KOPT-K1 (cell line): Measurements from ENCODE around the gene SSTR4.

Source experiments
- H3K27ac ChIP-seq: fragments of 200-600 bp; sonication (generic); 2 replicates; pipeline ENCODE4 v1.5.1; 2016; ENCODE audit warnings: antibody characterized with exemption, mild to moderate bottlenecking, low read depth, low read length; ENCODE audit not compliant: poor library complexity, severe bottlenecking
- H3K36me3 ChIP-seq: fragments of 200-600 bp; sonication (generic); 2 replicates; pipeline ENCODE4 v1.5.1; 2017; ENCODE audit warnings: antibody characterized with exemption, mild to moderate bottlenecking, low read length, moderate library complexity; ENCODE audit not compliant: insufficient read depth
- H3K9me3 ChIP-seq: fragments of 200-600 bp; sonication (generic); 2 replicates; pipeline ENCODE4 v1.5.1; 2017; ENCODE audit warnings: antibody characterized with exemption, low read length, mild to moderate bottlenecking; ENCODE audit not compliant: insufficient read depth, poor library complexity, severe bottlenecking

SSTR4 gene

DNA sequence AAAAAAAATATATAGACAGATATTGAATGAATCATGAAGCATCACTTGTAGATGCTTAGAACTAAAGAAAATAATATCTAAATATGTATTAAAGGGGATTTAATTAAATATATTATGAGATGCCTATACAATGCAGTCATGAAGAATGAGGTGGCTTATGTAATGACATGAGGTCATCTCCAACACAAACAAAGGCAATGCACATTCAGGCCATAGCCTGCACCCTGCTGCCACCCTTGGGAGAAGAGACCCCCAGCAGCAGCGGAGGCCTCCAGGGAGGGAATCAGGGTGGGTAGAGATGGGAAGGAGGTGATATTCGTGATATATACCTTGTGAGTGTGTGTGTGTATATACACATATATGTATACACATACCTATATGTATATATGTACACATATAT lies 26.4 kb upstream of the SSTR4 start:
- Histone ChIP-seq H3K9me3 (no peaks in the 10 kb centered on the region), H3K27ac (no peak overlapping the region), H3K36me3 (no peaks in the 10 kb centered on the region)

- H3K27ac ChIP-seq, result no peak overlapping the region
- no peaks in the 10 kb centered on the region for H3K9me3 ChIP-seq
- H3K36me3 ChIP-seq, result no peaks in the 10 kb centered on the region
Measured at GRCh38 chr20:23009636-23010035, 25.5 kb upstream of the SSTR4 start.

DNA sequence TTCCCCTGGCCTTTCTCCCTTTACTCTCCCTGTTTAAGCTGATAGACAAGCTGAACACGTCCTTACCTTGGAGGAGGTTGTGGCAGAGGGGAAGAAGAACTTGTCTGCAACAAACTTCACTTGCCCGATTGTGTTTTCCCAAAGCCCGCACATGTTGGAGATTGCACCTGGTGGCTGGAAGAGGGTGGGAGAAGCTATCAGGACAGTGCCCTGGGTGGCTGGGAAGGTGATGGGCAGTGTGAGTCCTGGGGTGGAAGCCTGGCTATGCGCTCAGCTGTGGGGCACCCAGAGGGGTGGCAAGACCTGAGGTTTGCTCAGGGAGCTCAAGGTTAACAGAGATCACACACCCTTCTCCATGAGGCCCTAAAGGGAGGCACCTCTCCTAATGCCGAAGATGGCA lies 25.0 kb upstream of the SSTR4 start:
- H3K27ac ChIP-seq, result no peak overlapping the region

GRCh38 chr20:23011008-23011721 lies 23.9 kb upstream of the SSTR4 start:
- Histone ChIP-seq H3K36me3 (no peaks in the 10 kb centered on the region), H3K9me3 (no peaks in the 10 kb centered on the region), H3K27ac (no peak overlapping the region)

More for the DNA sequence above, 25.0 kb upstream of the SSTR4 start:
- no peaks in the 10 kb centered on the region for H3K36me3 ChIP-seq
- H3K9me3 ChIP-seq, result no peaks in the 10 kb centered on the region

GRCh38 chr20:23013429-23013828 lies 21.7 kb upstream of the SSTR4 start:
- Histone ChIP-seq H3K9me3 (no peaks in the 10 kb centered on the region), H3K27ac (no peak overlapping the region), H3K36me3 (no peaks in the 10 kb centered on the region)

- Histone ChIP-seq H3K9me3 (no peaks in the 10 kb centered on the region), H3K27ac (no peak overlapping the region), H3K36me3 (no peaks in the 10 kb centered on the region)
Measured at GRCh38 chr20:23017516-23017915, 17.6 kb upstream of the SSTR4 start.

GRCh38 chr20:23018432-23018831 lies 16.7 kb upstream of the SSTR4 start:
- no peaks in the 10 kb centered on the region for H3K9me3 ChIP-seq
- no peaks in the 10 kb centered on the region for H3K36me3 ChIP-seq
- H3K27ac ChIP-seq, result no peak overlapping the region

- Histone ChIP-seq H3K27ac (no peak overlapping the region), H3K9me3 (no peaks in the 10 kb centered on the region), H3K36me3 (no peaks in the 10 kb centered on the region)
Measured at GRCh38 chr20:23018941-23019340, 16.2 kb upstream of the SSTR4 start.

GRCh38 chr20:23019403-23019802 lies 15.7 kb upstream of the SSTR4 start:
- no peaks in the 10 kb centered on the region for H3K36me3 ChIP-seq
- no peak overlapping the region for H3K27ac ChIP-seq
- no peaks in the 10 kb centered on the region for H3K9me3 ChIP-seq

- Histone ChIP-seq H3K27ac (no peak overlapping the region), H3K9me3 (no peaks in the 10 kb centered on the region), H3K36me3 (no peaks in the 10 kb centered on the region)
Measured at GRCh38 chr20:23020230-23021018, 14.7 kb upstream of the SSTR4 start.

DNA sequence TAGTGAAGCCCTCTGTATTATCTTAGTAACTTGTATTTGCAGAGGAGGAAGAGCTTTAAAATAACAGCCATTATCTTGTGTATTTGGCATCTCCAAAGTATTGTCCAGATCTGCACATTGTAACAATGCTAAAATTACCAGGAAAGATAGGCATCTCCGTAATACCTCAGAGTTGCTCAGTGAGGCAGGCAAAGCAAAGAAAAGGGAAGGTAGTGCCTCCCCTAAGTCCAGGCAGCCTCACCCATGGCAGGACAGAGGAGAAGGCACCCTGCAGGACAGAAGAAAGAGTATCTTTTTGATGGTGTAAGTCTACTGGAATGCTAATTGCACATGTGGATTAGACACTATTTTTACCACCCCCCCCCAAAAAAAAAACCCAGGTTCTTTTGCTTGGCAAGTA lies 13.6 kb upstream of the SSTR4 start:
- H3K36me3 ChIP-seq, result no peaks in the 10 kb centered on the region
- H3K9me3 ChIP-seq, result no peaks in the 10 kb centered on the region
- H3K27ac ChIP-seq, result no peak overlapping the region

DNA sequence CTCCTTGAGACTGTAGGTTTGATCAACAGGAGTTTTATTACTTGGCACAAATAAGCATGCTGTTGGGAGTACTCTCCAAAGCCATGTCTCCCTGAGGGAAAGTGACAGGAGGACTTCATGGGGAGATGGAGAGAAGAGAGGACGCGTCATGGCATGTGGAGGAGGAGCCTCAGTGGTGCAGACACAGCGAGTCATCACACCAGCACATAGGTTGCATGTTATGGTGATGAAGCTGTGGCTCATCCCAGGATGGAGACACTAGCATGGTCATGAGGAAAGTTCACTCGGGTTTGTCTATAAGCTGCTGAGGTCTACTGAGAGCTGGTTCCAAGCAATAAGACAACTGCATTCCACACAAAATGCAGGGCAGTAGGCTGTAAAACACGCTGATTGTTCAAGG lies 13.2 kb upstream of the SSTR4 start:
- Histone ChIP-seq H3K9me3 (no peaks in the 10 kb centered on the region), H3K36me3 (no peaks in the 10 kb centered on the region)

GRCh38 chr20:23022849-23023248 lies 12.3 kb upstream of the SSTR4 start:
- Histone ChIP-seq H3K9me3 (no peaks in the 10 kb centered on the region), H3K27ac (no peak overlapping the region), H3K36me3 (no peaks in the 10 kb centered on the region)

More for the DNA sequence above, 13.2 kb upstream of the SSTR4 start:
- H3K27ac ChIP-seq, result no peak overlapping the region

DNA sequence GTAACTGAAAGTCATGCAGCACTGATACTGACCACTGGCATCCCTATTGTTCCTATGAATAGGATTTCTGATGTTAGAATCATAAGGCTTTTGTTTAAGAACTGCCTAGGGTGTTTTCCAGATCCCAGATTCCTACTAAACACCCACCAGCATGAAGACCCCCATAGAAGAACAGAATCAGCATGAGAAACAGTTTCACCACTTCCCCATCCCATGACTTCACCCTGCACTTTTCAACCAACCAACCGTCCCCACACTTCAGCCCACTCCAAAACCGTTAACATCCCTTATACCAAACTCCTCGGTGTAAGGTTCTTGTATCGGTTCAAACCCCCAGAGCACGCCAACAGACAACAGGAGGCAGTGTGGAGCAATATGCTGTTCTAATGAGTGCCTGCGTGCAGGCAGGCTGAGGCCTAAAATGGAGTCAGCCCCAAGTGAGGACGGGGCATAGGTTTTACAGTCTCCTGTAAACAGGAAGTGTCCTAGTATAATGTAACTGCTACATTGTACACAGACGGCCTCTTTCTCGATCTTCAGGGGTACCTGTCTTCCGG lies 11.4 kb upstream of the SSTR4 start:
- Histone ChIP-seq H3K27ac (no peak overlapping the region), H3K36me3 (no peaks in the 10 kb centered on the region), H3K9me3 (no peaks in the 10 kb centered on the region)

DNA sequence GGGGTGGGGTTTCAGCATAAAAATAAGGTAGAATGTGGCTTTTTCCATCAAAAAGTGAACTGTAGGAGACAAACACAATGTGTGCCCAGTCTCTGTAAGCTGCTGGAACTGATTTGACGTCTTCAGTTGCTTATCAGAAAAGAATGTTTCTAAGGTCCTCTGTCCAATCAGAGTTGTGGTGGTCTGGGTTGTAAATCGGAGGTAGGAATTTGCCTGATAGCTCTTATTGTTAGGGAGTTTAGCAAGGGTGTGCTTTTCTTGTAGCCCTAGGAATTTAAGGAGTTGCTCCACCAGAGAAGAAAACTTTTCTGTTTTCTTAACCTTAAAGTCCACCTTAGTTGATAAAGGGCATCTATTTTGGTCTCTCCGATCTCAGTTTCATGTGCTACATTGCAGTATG lies 10.4 kb upstream of the SSTR4 start:
- Histone ChIP-seq H3K27ac (no peak overlapping the region), H3K9me3 (no peaks in the 10 kb centered on the region), H3K36me3 (no peaks in the 10 kb centered on the region)
